Neuronal stem cell (in vitro differentiated cells): Measurements from ENCODE around the gene C15orf39.
A peak's percentile ranks its signal among the peaks of the same experiment; 100 is the strongest.

Experiments
- DNase-seq: peaks from one replicate; pipeline ENCODE4 v3.0.0-alpha.2; 2013; ENCODE audit warnings: low spot score
- H2AFZ ChIP-seq: one replicate; pipeline ENCODE4 v1.6.1; 2013; ENCODE audit warnings: mild to moderate bottlenecking, low read length, inconsistent platforms
- H2AK5ac ChIP-seq: 2 replicates; pipeline ENCODE4 v1.6.1; 2013; ENCODE audit warnings: low read depth, mild to moderate bottlenecking, inconsistent platforms, low read length, moderate library complexity, mixed read lengths
- H2BK120ac ChIP-seq: 2 replicates; pipeline ENCODE4 v1.6.1; 2013; ENCODE audit warnings: low read depth, mild to moderate bottlenecking, inconsistent platforms, low read length, moderate library complexity, mixed read lengths
- H2BK12ac ChIP-seq: one replicate; pipeline ENCODE4 v1.6.1; 2013; ENCODE audit warnings: low read length, inconsistent platforms
- H2BK15ac ChIP-seq: 2 replicates; pipeline ENCODE4 v1.6.1; 2013; ENCODE audit warnings: mild to moderate bottlenecking, low read length, inconsistent platforms, mixed read lengths
- H2BK5ac ChIP-seq: one replicate; pipeline ENCODE4 v1.6.1; 2013; ENCODE audit warnings: inconsistent platforms, mild to moderate bottlenecking, low read length, moderate library complexity
- H3K14ac ChIP-seq: one replicate; pipeline ENCODE4 v1.6.1; 2013; ENCODE audit warnings: low read length, inconsistent platforms
- H3K18ac ChIP-seq: 2 replicates; pipeline ENCODE4 v1.6.1; 2013; ENCODE audit warnings: low read length, inconsistent platforms
- H3K23ac ChIP-seq: 2 replicates; pipeline ENCODE4 v1.6.1; 2013; ENCODE audit warnings: low read depth, mild to moderate bottlenecking, mixed read lengths, low read length, inconsistent platforms; ENCODE audit not compliant: poor library complexity
- H3K27ac ChIP-seq: replicated peaks from 3 replicates; pipeline ENCODE4 v1.5.1; 2013; ENCODE audit warnings: low read length, inconsistent platforms
- H3K27me3 ChIP-seq, 3 experiments: 2 replicates each; pipeline ENCODE4 v1.6.1; 2013; ENCODE audit warnings: low read length in 3 of 3, mild to moderate bottlenecking in 2 of 3, inconsistent platforms in 1 of 3, low read depth in 1 of 3, mixed read lengths in 1 of 3, moderate library complexity in 1 of 3; ENCODE audit not compliant: control insufficient read depth in 3 of 3, insufficient read depth in 3 of 3
- H3K36me3 ChIP-seq, 2 donors: replicated peaks in 1 of 2; 2 replicates each; pipeline ENCODE4 v1.6.1; 2013; ENCODE audit warnings: low read length in 2 of 2; ENCODE audit not compliant: control insufficient read depth in 2 of 2, insufficient read depth in 2 of 2
- H3K4ac ChIP-seq: 2 replicates; pipeline ENCODE4 v1.6.1; 2013; ENCODE audit warnings: inconsistent platforms, mild to moderate bottlenecking, low read length, moderate library complexity
- H3K4me1 ChIP-seq, 2 donors: 1 replicate in 1 of 2; 2 replicates in 1 of 2; pipeline ENCODE4 v1.6.1; 2013; ENCODE audit warnings: low read length in 2 of 2, low read depth in 1 of 2; ENCODE audit not compliant: control insufficient read depth in 2 of 2, insufficient read depth in 1 of 2
- H3K4me2 ChIP-seq: one replicate; pipeline ENCODE4 v1.6.1; 2013; ENCODE audit warnings: mild to moderate bottlenecking, low read length, inconsistent platforms; ENCODE audit not compliant: insufficient read depth, poor library complexity, severe bottlenecking
- H3K4me3 ChIP-seq, 2 donors: 2 replicates each; pipeline ENCODE4 v1.5.1; 2013; ENCODE audit warnings: low read length in 2 of 2, mild to moderate bottlenecking in 2 of 2, inconsistent platforms in 1 of 2, moderate library complexity in 1 of 2
- H3K79me1 ChIP-seq: one replicate; pipeline ENCODE4 v1.6.1; 2013; ENCODE audit warnings: low read depth, mild to moderate bottlenecking, inconsistent platforms, low read length, moderate library complexity
- H3K9ac ChIP-seq: one replicate; pipeline ENCODE4 v1.6.1; 2013; ENCODE audit warnings: mild to moderate bottlenecking, low read depth, low read length, inconsistent platforms; ENCODE audit not compliant: poor library complexity
- H3K9me3 ChIP-seq, 2 donors: replicated peaks in 1 of 2; 2 replicates each; pipeline versions ENCODE3 to v1.6.1; 2013; ENCODE audit warnings: low read length in 2 of 2, mild to moderate bottlenecking in 2 of 2, inconsistent platforms in 1 of 2, low read depth in 1 of 2, mixed read lengths in 1 of 2, moderate library complexity in 1 of 2; ENCODE audit not compliant: control insufficient read depth in 2 of 2, insufficient read depth in 1 of 2
- H4K8ac ChIP-seq: one replicate; pipeline ENCODE4 v1.6.1; 2013; ENCODE audit warnings: low read depth, mild to moderate bottlenecking, inconsistent platforms, low read length, moderate library complexity
- H4K91ac ChIP-seq: one replicate; pipeline ENCODE4 v1.6.1; 2013; ENCODE audit warnings: low read length, low read depth, mild to moderate bottlenecking, inconsistent platforms; ENCODE audit not compliant: poor library complexity
- WGBS, 2 donors: extraction: QIAGEN DNeasy Blood & Tissue Kit; methylation state at CpG; one replicate each; pipeline ENCODE4 v1.1.7; 2013; ENCODE audit warnings: missing lambda C conversion rate in 2 of 2, mixed read lengths in 1 of 2; ENCODE audit not compliant: insufficient read length in 2 of 2, insufficient replicate concordance in 1 of 2; ENCODE audit errors: extremely low coverage in 2 of 2; 5-methylcytosine and 5-hydroxymethylcytosine counted together

The C15orf39 gene

GRCh38 chr15:75233504-75234190, 32.0 kb downstream of the C15orf39 start:
- no peak overlapping the region for H3K14ac ChIP-seq
- H3K9ac ChIP-seq, result no peak overlapping the region
- H3K4me3 ChIP-seq, result no peak overlapping the region
- H3K9me3 ChIP-seq, result peaks cover 0 to 2% of the 10 kb centered on the region in 2 donors
- H2BK12ac ChIP-seq, result no peak overlapping the region
- no peak overlapping the region for H2BK5ac ChIP-seq
- no peak overlapping the region for H2BK15ac ChIP-seq
- H3K18ac ChIP-seq, result peak overlapping the region; percentile 69
- DNase-seq, result no peak
- no peaks in the 10 kb centered on the region for H3K36me3 ChIP-seq
- H3K27ac ChIP-seq, result no peak overlapping the region
- WGBS, 2 donors, result no CpG with 5 or more reads among the region's 14 CpGs
- H3K23ac ChIP-seq, result peak overlapping the region; percentile 3
- H3K79me1 ChIP-seq, result peaks cover 3% of the 10 kb centered on the region
- H3K27me3 ChIP-seq, result peaks cover 0 to 30% (median 0%) of the 10 kb centered on the region in 3 experiments
- no peak overlapping the region for H3K4ac ChIP-seq
- peaks cover 5 to 6% of the 10 kb centered on the region in 2 donors for H3K4me1 ChIP-seq
- H3K4me2 ChIP-seq, result no peak overlapping the region
- H2AFZ ChIP-seq, result no peak overlapping the region
- H2BK120ac ChIP-seq, result no peak overlapping the region
- H4K91ac ChIP-seq, result no peak overlapping the region
- no peak overlapping the region for H4K8ac ChIP-seq
- H2AK5ac ChIP-seq, result peak overlapping the region; percentile 81

DNA sequence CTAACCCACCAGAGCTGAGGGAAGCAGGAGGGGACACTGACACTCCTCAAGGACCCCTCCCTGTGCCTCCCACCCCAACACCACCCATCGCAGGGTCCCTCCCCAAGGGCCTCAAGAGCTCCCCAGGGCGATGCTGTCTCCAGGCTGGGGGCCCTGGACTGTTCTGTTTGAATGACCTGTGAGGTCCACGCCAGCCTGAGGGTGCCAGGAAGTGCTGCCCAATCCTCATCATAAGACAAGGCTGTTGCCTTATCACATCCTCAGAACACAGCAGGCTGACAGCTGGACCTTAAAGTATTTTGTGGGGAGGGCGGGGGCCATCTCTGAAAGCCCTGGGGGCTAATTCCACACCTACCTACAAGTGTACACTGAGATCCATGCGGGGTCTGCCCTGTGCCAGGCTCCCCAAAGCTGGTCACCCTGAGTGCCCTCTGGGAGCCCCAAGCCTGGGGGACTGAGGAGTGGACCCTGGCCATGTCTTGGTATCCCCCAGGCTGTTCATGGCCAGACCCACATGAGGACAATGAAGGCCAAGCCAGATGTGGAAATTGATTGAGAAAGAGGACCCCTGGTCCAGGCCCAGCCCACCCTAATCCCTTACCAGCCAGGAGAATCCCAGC, 32.6 kb downstream of the C15orf39 start:
- Histone ChIP-seq H3K27me3 (peaks cover 0 to 30% (median 0%) of the 10 kb centered on the region in 3 experiments), H3K23ac (peak overlapping the region; percentile 3), H2AFZ (no peak overlapping the region), H3K9me3 (peaks cover 0 to 2% of the 10 kb centered on the region in 2 donors), H3K36me3 (no peaks in the 10 kb centered on the region), H3K14ac (no peak overlapping the region), H3K18ac (peak overlapping the region; percentile 52), H4K91ac (no peak overlapping the region), H2BK5ac (no peak overlapping the region), H3K4ac (no peak overlapping the region), H3K4me3 (no peak overlapping the region), H3K4me2 (no peak overlapping the region), H2BK15ac (no peak overlapping the region), H2BK12ac (no peak overlapping the region), H4K8ac (no peak overlapping the region), H2AK5ac (peak overlapping the region; percentile 81), H3K27ac (no peak overlapping the region), H2BK120ac (no peak overlapping the region), H3K9ac (no peak overlapping the region), H3K79me1 (peaks cover 3% of the 10 kb centered on the region), H3K4me1 (peaks cover 5 to 6% of the 10 kb centered on the region in 2 donors)
- DNase-seq, result no peak
- WGBS, 2 donors, result no CpG with 5 or more reads among the region's 5 CpGs

DNA sequence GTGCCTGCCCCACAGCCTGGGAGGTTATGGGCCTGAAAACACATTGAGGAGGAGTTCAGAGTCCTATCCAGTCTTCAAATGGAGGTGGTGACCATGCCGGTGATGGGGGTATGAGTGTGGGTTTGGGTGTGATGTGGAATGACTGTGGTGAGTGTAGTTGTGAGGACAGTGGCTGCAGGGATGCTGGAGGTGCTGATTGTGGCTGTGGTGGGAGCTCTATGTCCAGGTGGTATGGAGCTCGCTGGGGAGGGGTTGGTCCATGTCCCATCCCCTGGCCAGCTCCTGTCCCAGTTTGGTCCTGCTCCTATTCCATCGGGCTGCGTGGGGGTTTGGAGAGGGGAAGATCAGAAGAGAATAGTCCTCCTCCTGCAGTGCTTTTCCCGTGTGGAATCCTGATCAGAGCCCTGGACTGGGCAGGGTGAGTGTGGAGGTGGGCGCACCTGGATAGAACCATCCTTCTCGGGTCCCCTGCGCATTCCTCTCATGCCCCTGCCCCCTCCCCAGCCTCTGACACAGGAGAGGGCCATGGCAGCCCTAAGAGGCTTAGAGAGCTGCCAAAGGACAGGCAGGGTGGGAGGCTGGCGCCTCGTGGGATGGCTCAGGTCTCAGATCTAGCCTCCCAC, 33.5 kb downstream of the C15orf39 start:
- no CpG with 5 or more reads among the region's 10 CpGs for WGBS, 2 donors
- H2BK5ac ChIP-seq, result no peak overlapping the region
- peaks cover 0 to 30% (median 0%) of the 10 kb centered on the region in 3 experiments for H3K27me3 ChIP-seq

More for the DNA sequence above, 33.5 kb downstream of the C15orf39 start:
- Histone ChIP-seq H3K4me2 (no peak overlapping the region), H3K4me3 (no peak overlapping the region), H3K4me1 (peaks cover 5 to 6% of the 10 kb centered on the region in 2 donors), H2BK12ac (no peak overlapping the region), H2AK5ac (no peak overlapping the region), H3K23ac (peak overlapping the region; percentile 28), H4K91ac (no peak overlapping the region), H2BK15ac (no peak overlapping the region), H3K9ac (no peak overlapping the region), H3K27ac (no peak overlapping the region), H3K18ac (peak overlapping the region; percentile 82), H2AFZ (no peak overlapping the region), H3K36me3 (no peaks in the 10 kb centered on the region), H2BK120ac (no peak overlapping the region), H4K8ac (no peak overlapping the region), H3K4ac (no peak overlapping the region), H3K79me1 (peaks cover 3% of the 10 kb centered on the region), H3K14ac (peak overlapping the region; percentile 47), H3K9me3 (peaks cover 0 to 2% of the 10 kb centered on the region in 2 donors)
- no peak for DNase-seq
